T-helper 17 cell (primary cell): ENCODE results near the gene ADGRA1. TPM values are rescaled to one million over a fixed set of nuclear protein-coding genes. Genes with fewer than 3 reads are reported as not detected.
A peak's percentile ranks its signal among the peaks of the same experiment; 100 is the strongest.

Experiments used
- ATAC-seq: fragments of 150-1000 bp; cut with Tn5 transposase; 2 replicates; pipeline ENCODE4 v1.10.0; 2021; ENCODE audit warnings: mild to moderate bottlenecking, moderate library complexity
- DNase-seq, 3 donors: peaks; one replicate each; pipeline versions ENCODE4 v3.0.0 to v3.0.0-alpha.2; 2020 to 2021
- H3K9me3 ChIP-seq: one replicate; pipeline ENCODE4 v1.7.0; 2013; ENCODE audit warnings: low read length, mild to moderate bottlenecking; ENCODE audit not compliant: control insufficient read depth, poor library complexity, severe bottlenecking
- H3K27ac Mint-ChIP-seq: one replicate; pipeline ENCODE4 v1.8.0; 2022; ENCODE audit warnings: mild to moderate bottlenecking, moderate library complexity, mixed read lengths
- H3K27me3 Mint-ChIP-seq: one replicate; pipeline ENCODE4 v1.8.0; 2022; ENCODE audit warnings: mixed read lengths
- H3K36me3 Mint-ChIP-seq: one replicate; pipeline ENCODE4 v1.8.0; 2022; ENCODE audit warnings: low read depth, mixed read lengths
- H3K4me1 Mint-ChIP-seq: one replicate; pipeline ENCODE4 v1.8.0; 2022; ENCODE audit warnings: mild to moderate bottlenecking, mixed read lengths
- H3K4me3 Mint-ChIP-seq: one replicate; pipeline ENCODE4 v1.8.0; 2022; ENCODE audit warnings: mild to moderate bottlenecking, moderate library complexity, mixed read lengths
- total RNA-seq, 4 donors: library from RNA in 2 of 4; stranded (reverse) in 2 of 4; gene quantifications; one replicate each; pipeline ENCODE4 v1.2.3 and lab custom pipeline; 2022 to 2026

The ADGRA1 gene
- total RNA-seq, 2 donors from 2014 or later, result not detected

DNA sequence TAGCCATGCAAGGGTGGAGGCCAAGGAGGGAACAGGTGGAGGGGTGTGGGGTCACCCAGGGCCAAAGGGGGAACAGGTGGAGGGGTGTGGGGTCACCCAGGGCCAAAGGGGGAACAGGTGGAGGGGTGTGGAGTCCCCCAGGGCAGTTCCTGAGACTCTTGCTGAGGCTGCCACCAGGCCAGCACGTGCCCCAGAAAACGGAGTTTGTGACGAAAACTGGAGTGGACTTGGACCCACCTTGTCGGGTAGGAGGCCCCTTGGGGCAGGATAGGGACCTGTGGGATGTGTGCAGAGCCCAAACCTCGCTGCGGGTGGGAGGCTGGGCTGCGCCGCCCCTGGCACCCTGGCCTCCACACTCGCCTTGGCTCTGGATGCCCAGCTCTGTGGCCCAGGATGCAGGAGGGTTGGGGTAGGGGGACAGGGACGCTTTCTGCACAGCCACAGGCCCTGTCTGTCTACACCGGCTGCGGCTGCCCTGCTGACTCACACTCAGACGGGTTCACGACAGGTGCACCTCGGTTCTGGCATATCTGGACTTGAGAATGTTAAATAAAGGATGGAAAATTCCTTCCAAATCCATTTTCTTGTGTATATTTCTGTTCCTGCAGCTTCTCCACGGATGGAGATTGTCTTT lies 562 bp upstream of the ADGRA1 start:
- H3K27ac Mint-ChIP-seq, result no peak overlapping the region
- no peaks in the 10 kb centered on the region for H3K36me3 Mint-ChIP-seq
- H3K4me1 Mint-ChIP-seq, result no peaks in the 10 kb centered on the region
- H3K27me3 Mint-ChIP-seq, result peaks cover 18% of the 10 kb centered on the region
- H3K4me3 Mint-ChIP-seq, result peak overlapping the region; percentile 41
- DNase-seq (no peak), ATAC-seq (no peak)
- no peaks in the 10 kb centered on the region for H3K9me3 ChIP-seq

DNA sequence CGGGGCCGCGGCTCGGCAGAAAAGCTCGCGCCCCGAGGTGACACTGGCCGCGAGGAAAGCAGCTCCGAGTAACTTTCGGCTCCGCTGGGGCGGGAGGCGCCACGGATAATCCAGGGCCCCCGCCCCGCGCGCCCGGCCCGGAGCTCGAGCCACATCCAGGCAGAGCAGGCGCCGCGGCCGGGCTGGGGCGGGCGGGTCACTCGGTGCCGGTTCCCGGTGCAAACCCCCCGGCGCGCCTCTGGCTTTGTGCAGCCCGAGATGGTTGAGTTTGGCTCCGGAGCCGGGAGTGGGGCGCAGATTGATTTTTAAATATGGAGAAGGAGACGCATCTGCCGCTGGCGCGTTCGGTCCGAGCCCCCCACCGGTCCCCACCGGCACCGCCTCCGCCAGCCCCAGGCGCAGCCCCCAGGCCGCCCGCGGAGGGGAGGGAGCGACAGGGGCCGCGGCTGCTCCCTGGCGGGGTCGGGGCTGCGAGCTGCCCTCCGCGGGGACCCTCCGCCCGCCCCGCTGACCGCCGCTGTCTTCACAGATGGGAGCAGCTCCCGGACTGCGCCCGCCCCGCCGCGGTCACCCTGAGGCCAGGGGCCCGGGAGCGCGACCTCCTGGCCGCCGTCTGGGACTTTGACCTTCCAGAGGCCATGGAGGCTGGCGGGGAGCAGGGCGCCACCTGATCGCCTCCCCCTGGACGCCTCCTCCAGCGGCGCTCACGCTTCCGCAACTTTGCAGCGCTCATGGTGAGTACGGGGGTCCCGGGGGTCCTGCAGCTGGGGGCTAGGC lies 643 bp downstream of the ADGRA1 start:
- DNase-seq (no peak), ATAC-seq (no peak)
- H3K9me3 ChIP-seq, result no peaks in the 10 kb centered on the region
- Mint-ChIP-seq H3K27me3 (peaks cover 18% of the 10 kb centered on the region), H3K4me1 (no peaks in the 10 kb centered on the region), H3K36me3 (no peaks in the 10 kb centered on the region), H3K27ac (no peak overlapping the region), H3K4me3 (no peak overlapping the region)

DNA sequence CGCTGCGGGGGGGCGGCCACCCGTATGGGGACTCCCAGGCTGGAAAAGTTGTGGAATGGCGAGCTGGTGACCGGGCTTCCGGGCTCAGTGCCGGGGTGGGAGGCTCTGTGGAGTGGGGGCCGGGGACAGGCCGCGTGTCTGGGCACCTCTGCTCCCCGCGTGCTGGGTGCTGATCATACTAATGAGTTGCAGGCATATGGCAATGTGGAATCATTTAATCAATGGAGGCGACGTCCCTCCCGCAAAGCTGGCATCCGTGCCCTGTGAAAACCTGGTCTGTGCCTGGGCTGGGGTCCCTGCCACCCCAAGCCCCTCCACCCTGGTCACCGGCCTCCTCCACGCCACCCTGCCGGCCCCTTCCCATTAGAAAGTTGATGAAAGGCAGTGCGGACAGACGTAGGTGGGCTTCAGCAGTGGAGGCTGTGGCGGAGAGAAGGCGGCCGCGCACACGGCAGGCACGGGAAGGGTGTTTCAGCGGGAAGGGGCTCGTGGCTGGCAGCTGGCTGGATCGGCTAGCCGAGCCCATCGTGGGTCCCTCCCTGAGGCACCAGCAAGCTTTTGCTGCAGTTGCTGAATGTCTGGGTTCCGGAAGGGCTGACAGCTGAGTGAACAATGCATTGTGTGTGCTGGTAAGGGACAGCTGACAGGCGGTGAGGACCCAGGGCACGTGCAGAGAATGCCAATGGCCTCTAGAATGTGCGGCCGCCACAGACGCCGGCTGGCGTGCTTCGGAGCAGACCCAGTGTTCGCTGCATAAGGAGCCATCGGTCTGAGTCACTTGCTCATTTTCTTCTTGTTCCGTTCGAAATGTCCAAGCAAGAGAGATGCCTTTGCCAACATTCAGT lies 1.5 kb downstream of the ADGRA1 start:
- Mint-ChIP-seq H3K4me1 (no peaks in the 10 kb centered on the region), H3K27me3 (peaks cover 12% of the 10 kb centered on the region), H3K4me3 (no peak overlapping the region), H3K27ac (no peak overlapping the region), H3K36me3 (no peaks in the 10 kb centered on the region)
- no peak for ATAC-seq
- H3K9me3 ChIP-seq, result no peaks in the 10 kb centered on the region
- no peak for DNase-seq

DNA sequence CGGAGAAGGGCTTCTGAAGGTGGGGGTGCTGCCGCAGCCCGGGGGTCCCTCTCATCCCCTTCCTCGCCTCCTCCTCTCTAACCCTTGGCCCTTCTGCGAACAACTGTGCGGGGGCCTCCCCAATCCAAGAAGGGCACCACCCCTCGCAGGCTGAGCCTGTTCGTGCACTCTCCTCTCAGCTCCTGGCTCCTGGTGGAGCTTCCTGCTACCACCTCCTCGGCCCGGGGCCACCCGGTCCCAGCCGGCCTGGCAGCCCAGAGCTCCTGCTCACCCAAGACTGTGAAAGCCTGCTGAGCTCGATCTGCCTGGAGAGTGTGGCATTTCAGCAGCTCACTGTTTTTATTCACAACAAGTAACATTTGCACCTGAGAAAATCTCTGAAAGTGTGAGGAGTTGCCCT lies 2.4 kb downstream of the ADGRA1 start:
- Mint-ChIP-seq H3K4me1 (no peaks in the 10 kb centered on the region), H3K27me3 (peaks cover 12% of the 10 kb centered on the region), H3K36me3 (no peaks in the 10 kb centered on the region), H3K4me3 (no peak overlapping the region), H3K27ac (no peak overlapping the region)
- no peaks in the 10 kb centered on the region for H3K9me3 ChIP-seq
- DNase-seq (no peak), ATAC-seq (no peak)

DNA sequence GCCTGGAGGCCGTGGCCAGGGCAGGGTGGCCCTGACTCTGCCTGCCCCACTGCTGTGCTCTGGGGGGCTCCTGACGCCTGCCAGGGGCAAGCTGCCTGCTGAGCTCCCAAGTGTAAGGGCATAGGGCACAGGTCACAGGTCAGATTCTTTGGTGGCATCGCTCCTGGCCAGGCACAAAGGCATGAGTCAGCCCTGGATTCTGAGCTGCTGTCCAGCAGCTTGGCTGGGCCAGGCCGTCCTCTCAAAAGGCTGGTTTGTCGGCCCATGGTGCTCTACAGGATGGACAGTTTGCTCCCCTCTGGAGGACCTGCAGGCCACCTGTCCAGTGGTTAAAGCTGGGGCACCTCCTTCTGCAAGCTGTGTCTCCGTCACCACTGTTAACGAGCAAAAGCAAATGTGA lies 2.9 kb downstream of the ADGRA1 start:
- H3K36me3 Mint-ChIP-seq, result no peaks in the 10 kb centered on the region
- no peaks in the 10 kb centered on the region for H3K4me1 Mint-ChIP-seq
- H3K9me3 ChIP-seq, result no peaks in the 10 kb centered on the region
- H3K27me3 Mint-ChIP-seq, result peaks cover 12% of the 10 kb centered on the region
- DNase-seq (no peak), ATAC-seq (no peak)
- H3K27ac Mint-ChIP-seq, result no peak overlapping the region
- no peak overlapping the region for H3K4me3 Mint-ChIP-seq

DNA sequence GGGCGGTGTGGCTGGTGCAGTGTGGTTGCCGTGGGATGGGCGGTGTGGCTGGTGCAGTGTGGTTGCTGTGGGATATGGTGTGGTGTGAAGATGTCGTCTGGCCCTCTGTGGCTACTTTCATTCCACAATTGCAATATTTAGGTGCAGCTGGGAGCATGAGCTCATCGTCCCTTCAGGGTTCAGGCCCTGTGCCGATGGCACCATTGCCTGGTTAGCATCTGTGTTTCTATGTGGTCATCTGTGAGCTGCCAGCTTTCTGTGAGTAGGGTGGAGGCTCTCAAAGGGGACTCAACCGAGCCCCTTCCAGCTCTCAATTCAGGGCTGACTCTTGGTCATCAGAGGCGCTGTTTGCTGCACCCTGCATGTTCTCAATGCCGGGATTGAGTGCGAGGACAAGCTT lies 3.6 kb downstream of the ADGRA1 start:
- ATAC-seq, result no peak
- Mint-ChIP-seq H3K4me1 (no peaks in the 10 kb centered on the region), H3K27ac (no peak overlapping the region), H3K36me3 (no peaks in the 10 kb centered on the region), H3K27me3 (peaks cover 12% of the 10 kb centered on the region), H3K4me3 (no peak overlapping the region)
- no peak for DNase-seq
- H3K9me3 ChIP-seq, result no peaks in the 10 kb centered on the region

DNA sequence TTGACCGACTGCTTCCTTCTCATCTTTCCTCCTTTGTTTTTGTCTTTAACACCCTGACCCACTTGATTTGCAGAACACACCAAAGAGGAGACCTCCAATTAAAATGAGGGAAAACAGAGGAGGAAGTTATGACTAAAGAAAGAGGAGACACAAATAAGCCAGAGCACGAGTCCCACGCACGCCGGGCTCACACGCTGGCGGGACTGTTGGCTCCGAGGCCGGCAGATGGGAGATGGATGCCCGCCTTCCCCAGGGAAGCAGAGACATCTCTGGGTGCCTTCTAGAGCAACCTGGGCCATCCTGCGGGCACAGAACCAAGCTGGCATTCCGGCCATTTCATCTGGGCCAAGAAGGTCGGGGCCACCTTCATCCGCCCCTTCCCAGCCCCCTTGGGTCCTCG lies 5.6 kb downstream of the ADGRA1 start:
- H3K36me3 Mint-ChIP-seq, result no peaks in the 10 kb centered on the region
- no peak overlapping the region for H3K4me3 Mint-ChIP-seq
- no peak overlapping the region for H3K27ac Mint-ChIP-seq
- no peak for DNase-seq
- no peaks in the 10 kb centered on the region for H3K9me3 ChIP-seq
- peaks cover 23% of the 10 kb centered on the region for H3K27me3 Mint-ChIP-seq
- H3K4me1 Mint-ChIP-seq, result no peaks in the 10 kb centered on the region
- no peak for ATAC-seq

DNA sequence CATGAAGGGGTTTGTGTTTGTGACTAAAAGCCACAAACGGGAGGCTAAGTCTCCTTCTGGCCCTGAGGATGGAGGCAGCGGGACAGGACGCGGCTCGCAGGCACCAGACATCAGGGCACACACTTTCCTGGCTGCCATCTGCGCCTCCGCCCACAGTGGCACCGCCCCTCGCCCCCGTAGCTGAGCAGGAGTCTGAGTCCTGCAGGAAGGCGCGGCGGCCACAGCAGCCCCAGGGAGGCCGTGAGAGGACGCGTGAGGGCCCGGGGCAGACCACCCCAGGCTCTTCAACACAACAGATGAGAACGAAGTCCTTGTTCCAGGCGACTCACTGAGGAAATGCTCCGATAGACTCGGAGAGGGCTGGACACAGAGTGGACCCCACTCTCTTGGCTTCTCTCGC lies 6.6 kb downstream of the ADGRA1 start:
- H3K36me3 Mint-ChIP-seq, result no peaks in the 10 kb centered on the region
- H3K27me3 Mint-ChIP-seq, result peaks cover 18% of the 10 kb centered on the region
- no peaks in the 10 kb centered on the region for H3K4me1 Mint-ChIP-seq
- ATAC-seq (no peak), DNase-seq (no peak)
- no peaks in the 10 kb centered on the region for H3K9me3 ChIP-seq
- H3K4me3 Mint-ChIP-seq, result no peak overlapping the region
- no peak overlapping the region for H3K27ac Mint-ChIP-seq

DNA sequence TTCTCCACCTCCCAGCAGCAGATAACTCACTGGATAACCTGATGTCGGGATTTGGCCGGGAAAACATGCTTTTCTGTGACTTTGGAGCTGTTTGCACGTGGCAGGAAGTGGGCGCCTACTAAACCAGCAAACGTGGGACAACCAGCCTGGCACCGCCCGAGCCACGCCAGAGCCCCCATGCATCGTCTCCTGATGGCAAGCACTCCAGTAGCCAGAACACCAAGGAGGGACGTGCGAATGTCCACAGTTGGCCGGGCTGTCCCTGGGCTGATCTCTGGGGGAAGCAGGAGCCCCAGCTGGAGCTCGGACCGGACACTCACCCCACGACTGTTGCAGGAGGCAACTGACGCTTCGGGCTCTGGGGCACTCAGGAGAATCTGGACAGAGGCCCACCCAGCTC lies 7.1 kb downstream of the ADGRA1 start:
- Mint-ChIP-seq H3K27me3 (peaks cover 16% of the 10 kb centered on the region), H3K4me3 (no peak overlapping the region), H3K36me3 (no peaks in the 10 kb centered on the region), H3K27ac (no peak overlapping the region), H3K4me1 (no peaks in the 10 kb centered on the region)
- no peaks in the 10 kb centered on the region for H3K9me3 ChIP-seq
- ATAC-seq (no peak), DNase-seq (no peak)

DNA sequence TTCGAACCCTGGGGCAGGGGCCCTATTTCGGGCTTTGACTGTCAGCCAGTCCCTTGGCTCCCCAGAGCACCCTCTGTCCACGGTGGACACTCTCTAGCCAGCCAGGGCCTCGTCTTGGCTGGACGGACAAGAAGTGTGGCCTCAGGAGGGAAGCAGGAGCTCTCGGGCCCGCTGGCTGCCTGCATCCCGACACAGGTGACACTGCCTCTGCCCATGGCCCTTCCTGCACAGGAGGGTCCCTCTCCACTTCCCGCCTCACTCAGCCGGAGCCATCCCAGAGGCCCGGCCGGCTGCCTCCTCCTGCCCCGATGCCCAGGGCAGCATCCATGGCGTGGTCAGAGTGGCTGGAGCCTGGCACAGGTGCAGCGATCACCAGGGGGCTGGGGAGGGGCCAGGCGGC lies 7.9 kb downstream of the ADGRA1 start:
- H3K27ac Mint-ChIP-seq, result no peak overlapping the region
- no peaks in the 10 kb centered on the region for H3K4me1 Mint-ChIP-seq
- DNase-seq (no peak), ATAC-seq (no peak)
- no peaks in the 10 kb centered on the region for H3K36me3 Mint-ChIP-seq
- no peaks in the 10 kb centered on the region for H3K9me3 ChIP-seq
- peaks cover 16% of the 10 kb centered on the region for H3K27me3 Mint-ChIP-seq
- H3K4me3 Mint-ChIP-seq, result no peak overlapping the region

DNA sequence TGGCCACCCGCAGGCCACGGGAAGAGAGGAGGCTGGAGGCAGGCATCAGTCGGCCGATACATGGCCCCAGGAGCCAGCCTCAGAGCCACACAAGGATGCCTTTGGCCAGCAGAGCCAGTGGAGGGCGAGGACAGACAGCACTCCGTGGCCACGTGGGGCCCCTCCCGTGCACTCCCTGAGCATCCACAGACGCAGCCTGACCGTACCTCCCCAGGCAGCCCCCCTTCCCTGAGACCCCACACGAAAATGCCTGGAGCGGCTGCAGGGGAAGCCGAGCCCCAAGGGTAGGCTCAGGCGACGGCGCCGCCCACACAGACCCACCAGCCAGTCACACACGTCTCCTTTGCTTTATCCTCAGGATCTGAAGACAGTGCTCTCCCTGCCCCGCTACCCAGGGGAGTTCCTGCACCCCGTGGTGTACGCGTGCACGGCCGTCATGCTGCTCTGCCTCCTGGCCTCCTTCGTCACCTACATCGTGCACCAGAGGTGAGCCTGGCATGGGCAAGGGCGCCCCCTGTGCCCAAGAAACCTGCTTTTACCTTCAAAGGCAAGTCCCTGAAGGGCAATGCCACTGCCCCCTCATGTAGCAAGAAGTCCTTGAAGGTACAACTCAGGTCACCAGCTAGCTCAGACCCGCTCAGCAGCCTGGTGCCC lies 9.0 kb downstream of the ADGRA1 start:
- no peaks in the 10 kb centered on the region for H3K36me3 Mint-ChIP-seq
- H3K27me3 Mint-ChIP-seq, result peaks cover 20% of the 10 kb centered on the region
- peaks cover 4% of the 10 kb centered on the region for H3K4me1 Mint-ChIP-seq
- no peak overlapping the region for H3K27ac Mint-ChIP-seq
- ATAC-seq, result no peak
- H3K9me3 ChIP-seq, result no peaks in the 10 kb centered on the region
- no peak for DNase-seq
- no peak overlapping the region for H3K4me3 Mint-ChIP-seq

DNA sequence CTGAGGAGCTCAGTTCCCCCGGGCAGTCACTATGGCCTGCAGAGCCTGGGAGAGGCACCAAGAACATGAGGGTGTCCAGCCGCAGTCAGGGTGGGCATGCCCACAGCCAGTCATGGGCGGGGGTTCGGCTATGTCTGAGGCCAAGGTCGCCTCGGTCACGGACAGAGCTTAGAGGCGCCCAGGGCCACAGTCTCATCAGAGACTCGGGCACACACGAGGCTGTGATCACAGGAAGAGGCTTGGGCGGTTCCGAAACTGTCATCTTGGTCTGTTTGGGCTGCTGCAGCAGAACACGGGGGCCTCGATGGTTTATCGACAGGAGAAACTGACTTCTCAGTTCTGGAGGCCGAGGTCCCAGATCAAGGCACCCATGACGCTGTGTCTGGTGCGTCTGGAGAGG lies 9.7 kb downstream of the ADGRA1 start:
- H3K27me3 Mint-ChIP-seq, result peaks cover 24% of the 10 kb centered on the region
- no peak overlapping the region for H3K4me3 Mint-ChIP-seq
- peaks cover 4% of the 10 kb centered on the region for H3K4me1 Mint-ChIP-seq
- no peaks in the 10 kb centered on the region for H3K36me3 Mint-ChIP-seq
- no peaks in the 10 kb centered on the region for H3K9me3 ChIP-seq
- DNase-seq (no peak), ATAC-seq (no peak)
- H3K27ac Mint-ChIP-seq, result no peak overlapping the region

DNA sequence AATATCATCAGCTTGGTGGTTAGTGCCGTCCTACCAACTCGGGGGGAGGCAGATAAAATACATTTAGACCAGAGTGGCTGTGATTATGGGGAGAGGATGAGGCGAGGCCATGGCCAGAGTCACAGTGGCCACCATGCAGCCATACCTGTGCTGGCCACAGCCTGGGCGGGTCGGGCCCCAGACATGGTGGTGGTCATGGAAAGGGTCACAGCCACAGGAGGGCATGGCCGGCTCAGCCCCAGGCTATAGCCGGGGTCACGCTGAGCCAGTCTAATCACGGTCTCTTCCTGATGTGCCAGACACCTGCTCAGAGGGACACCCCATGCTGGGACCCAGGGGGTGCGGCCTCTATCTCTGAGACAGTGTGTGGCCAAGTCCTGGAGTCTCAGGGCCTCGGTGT lies 10.2 kb downstream of the ADGRA1 start:
- H3K4me1 Mint-ChIP-seq, result peaks cover 4% of the 10 kb centered on the region
- ATAC-seq, result no peak
- no peaks in the 10 kb centered on the region for H3K36me3 Mint-ChIP-seq
- peaks cover 24% of the 10 kb centered on the region for H3K27me3 Mint-ChIP-seq
- H3K4me3 Mint-ChIP-seq, result no peak overlapping the region
- H3K27ac Mint-ChIP-seq, result no peak overlapping the region
- no peaks in the 10 kb centered on the region for H3K9me3 ChIP-seq
- no peak for DNase-seq
